Measurements from ENCODE around the gene CLDN24. TPM values are rescaled to one million over a fixed set of nuclear protein-coding genes. Genes with fewer than 3 reads are reported as not detected.

CLDN24 gene
- total and polyA plus RNA-seq, 2 experiments from 2014 or later = not detected

- TF ChIP-seq, protein P1, sequence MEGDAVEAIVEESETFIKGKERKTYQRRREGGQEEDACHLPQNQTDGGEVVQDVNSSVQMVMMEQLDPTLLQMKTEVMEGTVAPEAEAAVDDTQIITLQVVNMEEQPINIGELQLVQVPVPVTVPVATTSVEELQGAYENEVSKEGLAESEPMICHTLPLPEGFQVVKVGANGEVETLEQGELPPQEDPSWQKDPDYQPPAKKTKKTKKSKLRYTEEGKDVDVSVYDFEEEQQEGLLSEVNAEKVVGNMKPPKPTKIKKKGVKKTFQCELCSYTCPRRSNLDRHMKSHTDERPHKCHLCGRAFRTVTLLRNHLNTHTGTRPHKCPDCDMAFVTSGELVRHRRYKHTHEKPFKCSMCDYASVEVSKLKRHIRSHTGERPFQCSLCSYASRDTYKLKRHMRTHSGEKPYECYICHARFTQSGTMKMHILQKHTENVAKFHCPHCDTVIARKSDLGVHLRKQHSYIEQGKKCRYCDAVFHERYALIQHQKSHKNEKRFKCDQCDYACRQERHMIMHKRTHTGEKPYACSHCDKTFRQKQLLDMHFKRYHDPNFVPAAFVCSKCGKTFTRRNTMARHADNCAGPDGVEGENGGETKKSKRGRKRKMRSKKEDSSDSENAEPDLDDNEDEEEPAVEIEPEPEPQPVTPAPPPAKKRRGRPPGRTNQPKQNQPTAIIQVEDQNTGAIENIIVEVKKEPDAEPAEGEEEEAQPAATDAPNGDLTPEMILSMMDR (IDR thresholded peaks at IDR 0.05; ENCODE audit: low read depth, low read length) = no peak
- Histone ChIP-seq H3K4me1 (ENCODE audit: low read depth) (no peaks in the 10 kb centered on the region), H3K27me3 (no peaks in the 10 kb centered on the region), H3K27ac (no peak overlapping the region), H3K4me3 (no peak overlapping the region), H3K9me3 (ENCODE audit: low read depth) (no peaks in the 10 kb centered on the region), H3K36me3 (peaks cover 13% of the 10 kb centered on the region)
- DNase-seq (ENCODE audit: low read depth in 1 of 2, low spot score in 1 of 2) = no peak
Observed at GRCh38 chr4:183288955-183289354, 33.3 kb downstream of the CLDN24 start.

GRCh38 chr4:183287677-183288076, 34.5 kb downstream of the CLDN24 start:
- H3K27me3 ChIP-seq = no peaks in the 10 kb centered on the region
- no peak overlapping the region for H3K4me3 ChIP-seq
- DNase-seq (ENCODE audit: low read depth in 1 of 2, low spot score in 1 of 2) = no peak
- TF ChIP-seq, protein P1 (IDR thresholded peaks at IDR 0.05; ENCODE audit: low read depth, low read length) = no peak
- H3K9me3 ChIP-seq (ENCODE audit: low read depth) = no peaks in the 10 kb centered on the region
- no peak overlapping the region for H3K27ac ChIP-seq
- peaks cover 17% of the 10 kb centered on the region for H3K36me3 ChIP-seq
- H3K4me1 ChIP-seq (ENCODE audit: low read depth) = no peaks in the 10 kb centered on the region

GRCh38 chr4:183287309-183287659, 34.9 kb downstream of the CLDN24 start:
- Histone ChIP-seq H3K4me3 (no peak overlapping the region), H3K27ac (no peak overlapping the region), H3K27me3 (no peaks in the 10 kb centered on the region), H3K36me3 (peaks cover 17% of the 10 kb centered on the region), H3K9me3 (ENCODE audit: low read depth) (no peaks in the 10 kb centered on the region), H3K4me1 (ENCODE audit: low read depth) (no peaks in the 10 kb centered on the region)
- DNase-seq (ENCODE audit: low read depth in 1 of 2, low spot score in 1 of 2) = no peak
- TF ChIP-seq, protein P1 (IDR thresholded peaks at IDR 0.05; ENCODE audit: low read depth, low read length) = no peak

GRCh38 chr4:183286590-183287308, 35.5 kb downstream of the CLDN24 start:
- no peak overlapping the region for H3K4me3 ChIP-seq
- no peaks in the 10 kb centered on the region for H3K4me1 ChIP-seq (ENCODE audit: low read depth)
- no peak for DNase-seq (ENCODE audit: low read depth in 1 of 2, low spot score in 1 of 2)
- no peaks in the 10 kb centered on the region for H3K9me3 ChIP-seq (ENCODE audit: low read depth)
- no peak overlapping the region for H3K27ac ChIP-seq
- H3K27me3 ChIP-seq = no peaks in the 10 kb centered on the region
- TF ChIP-seq, protein P1 (IDR thresholded peaks at IDR 0.05; ENCODE audit: low read depth, low read length) = no peak
- peaks cover 20% of the 10 kb centered on the region for H3K36me3 ChIP-seq

- Histone ChIP-seq H3K4me3 (no peak overlapping the region), H3K36me3 (peaks cover 20% of the 10 kb centered on the region), H3K27me3 (no peaks in the 10 kb centered on the region), H3K4me1 (ENCODE audit: low read depth) (no peaks in the 10 kb centered on the region), H3K27ac (no peak overlapping the region), H3K9me3 (ENCODE audit: low read depth) (no peaks in the 10 kb centered on the region)
- TF ChIP-seq, protein P1 (IDR thresholded peaks at IDR 0.05; ENCODE audit: low read depth, low read length) = no peak
- no peak for DNase-seq (ENCODE audit: low read depth in 1 of 2, low spot score in 1 of 2)
Observed at GRCh38 chr4:183285886-183286285, 36.3 kb downstream of the CLDN24 start.
